Measurements from ENCODE around the gene ADAMTS8.

Gene ADAMTS8

GRCh38 chr11:130462101-130462885 is 33.9 kb upstream of the ADAMTS8 start:
- DNase-seq (ENCODE audit: low read depth in 2 of 2): no peak

GRCh38 chr11:130459521-130459920 is 31.1 kb upstream of the ADAMTS8 start:
- DNase-seq (ENCODE audit: low read depth in 2 of 2): no peak

- DNase-seq (ENCODE audit: low read depth in 2 of 2): no peak
Measured at GRCh38 chr11:130458410-130458729, 30.0 kb upstream of the ADAMTS8 start.

GRCh38 chr11:130457623-130458409 is 29.4 kb upstream of the ADAMTS8 start:
- no peak for DNase-seq (ENCODE audit: low read depth in 2 of 2)

- no peak for DNase-seq (ENCODE audit: low read depth in 2 of 2)
Measured at GRCh38 chr11:130456286-130456685, 27.9 kb upstream of the ADAMTS8 start.

GRCh38 chr11:130455483-130456127 is 27.2 kb upstream of the ADAMTS8 start:
- DNase-seq (ENCODE audit: low read depth in 2 of 2): no peak

GRCh38 chr11:130454491-130455252 is 26.3 kb upstream of the ADAMTS8 start:
- no peak for DNase-seq (ENCODE audit: low read depth in 2 of 2)

- DNase-seq (ENCODE audit: low read depth in 2 of 2): no peak
Measured at GRCh38 chr11:130452940-130453339, 24.5 kb upstream of the ADAMTS8 start.

- DNase-seq (ENCODE audit: low read depth in 2 of 2): no peak
Measured at GRCh38 chr11:130452176-130452575, 23.8 kb upstream of the ADAMTS8 start.

GRCh38 chr11:130451231-130452019 is 23.0 kb upstream of the ADAMTS8 start:
- DNase-seq (ENCODE audit: low read depth in 2 of 2): no peak

GRCh38 chr11:130449996-130450769 is 21.8 kb upstream of the ADAMTS8 start:
- DNase-seq (ENCODE audit: low read depth in 2 of 2): no peak

- DNase-seq (ENCODE audit: low read depth in 2 of 2): no peak
Measured at GRCh38 chr11:130449310-130449990, 21.0 kb upstream of the ADAMTS8 start.

GRCh38 chr11:130448416-130449309 is 20.3 kb upstream of the ADAMTS8 start, which contains the start of gene ADAMTS15:
Gene ADAMTS15, plus strand, starts transcription at chr11:130448645. Its CDS starts 329 bp downstream, at chr11:130448974.
- no peak for DNase-seq (ENCODE audit: low read depth in 2 of 2)

GRCh38 chr11:130448039-130448415 is 19.6 kb upstream of the ADAMTS8 start:
- DNase-seq (ENCODE audit: low read depth in 2 of 2): no peak

GRCh38 chr11:130445788-130446187 is 17.4 kb upstream of the ADAMTS8 start:
- no peak for DNase-seq (ENCODE audit: low read depth in 2 of 2)

- no peak for DNase-seq (ENCODE audit: low read depth in 2 of 2)
Measured at GRCh38 chr11:130442737-130443136, 14.3 kb upstream of the ADAMTS8 start.

GRCh38 chr11:130441719-130442118 is 13.3 kb upstream of the ADAMTS8 start:
- no peak for DNase-seq (ENCODE audit: low read depth in 2 of 2)

GRCh38 chr11:130439876-130440275 is 11.5 kb upstream of the ADAMTS8 start:
- no peak for DNase-seq (ENCODE audit: low read depth in 2 of 2)

GRCh38 chr11:130439160-130439519 is 10.7 kb upstream of the ADAMTS8 start:
- no peak for DNase-seq (ENCODE audit: low read depth in 2 of 2)
